ENCODE measurements around the gene FNTB. TPM values are rescaled to one million over a fixed set of nuclear protein-coding genes. Genes with fewer than 3 reads are reported as not detected.

FNTB gene
- total RNA-seq, 1 donor = 12.7 TPM

- peaks cover 13% of the 10 kb centered on the region for H3K4me1 ChIP-seq (ENCODE audit: insufficient read depth, low read length)
- no peaks in the 10 kb centered on the region for H3K9me3 ChIP-seq (ENCODE audit: low read depth, low read length)
- H3K79me2 ChIP-seq (ENCODE audit: insufficient read depth, low read length) = peaks cover 22% of the 10 kb centered on the region
- no peak overlapping the region for H3K27ac ChIP-seq (ENCODE audit: low read depth, low read length)
- no peak overlapping the region for H2AFZ ChIP-seq (ENCODE audit: low read length)
- H3K36me3 ChIP-seq (ENCODE audit: insufficient read depth, low read length) = peaks cover 2% of the 10 kb centered on the region
- no peak for DNase-seq (ENCODE audit: insufficient read length, low spot score, missing footprints)
- TF ChIP-seq CTCF (IDR thresholded peaks at IDR 0.05; ENCODE audit: extremely low read depth, low read depth, low read length) = no peak
- no peak overlapping the region for H3K4me3 ChIP-seq (ENCODE audit: insufficient read depth, low read length)
- no peak overlapping the region for H3K4me2 ChIP-seq (ENCODE audit: insufficient read depth, low read length)
- H3K27me3 ChIP-seq (ENCODE audit: insufficient read depth, low read length) = no peaks in the 10 kb centered on the region
- H4K20me1 ChIP-seq (ENCODE audit: insufficient read depth, low read length) = no peaks in the 10 kb centered on the region
Observed at GRCh38 chr14:65104791-65105190, 118.1 kb downstream of the FNTB start.

- Histone ChIP-seq H3K79me2 (ENCODE audit: insufficient read depth, low read length) (peaks cover 9% of the 10 kb centered on the region), H3K36me3 (ENCODE audit: insufficient read depth, low read length) (no peaks in the 10 kb centered on the region), H2AFZ (ENCODE audit: low read length) (no peak overlapping the region), H3K27ac (ENCODE audit: low read depth, low read length) (no peak overlapping the region), H3K4me1 (ENCODE audit: insufficient read depth, low read length) (peaks cover 6% of the 10 kb centered on the region), H3K4me2 (ENCODE audit: insufficient read depth, low read length) (no peak overlapping the region), H3K27me3 (ENCODE audit: insufficient read depth, low read length) (no peaks in the 10 kb centered on the region), H3K9me3 (ENCODE audit: low read depth, low read length) (no peaks in the 10 kb centered on the region), H4K20me1 (ENCODE audit: insufficient read depth, low read length) (no peaks in the 10 kb centered on the region), H3K4me3 (ENCODE audit: insufficient read depth, low read length) (no peak overlapping the region)
- TF ChIP-seq CTCF (IDR thresholded peaks at IDR 0.05; ENCODE audit: extremely low read depth, low read depth, low read length) = no peak
- no peak for DNase-seq (ENCODE audit: insufficient read length, low spot score, missing footprints)
Observed at GRCh38 chr14:65106316-65106715, 119.6 kb downstream of the FNTB start.

- H4K20me1 ChIP-seq (ENCODE audit: insufficient read depth, low read length) = no peaks in the 10 kb centered on the region
- H3K4me2 ChIP-seq (ENCODE audit: insufficient read depth, low read length) = no peak overlapping the region
- H3K27ac ChIP-seq (ENCODE audit: low read depth, low read length) = no peak overlapping the region
- no peak for DNase-seq (ENCODE audit: insufficient read length, low spot score, missing footprints)
- no peak for TF ChIP-seq CTCF (IDR thresholded peaks at IDR 0.05; ENCODE audit: extremely low read depth, low read depth, low read length)
- H3K4me3 ChIP-seq (ENCODE audit: insufficient read depth, low read length) = no peak overlapping the region
- no peak overlapping the region for H2AFZ ChIP-seq (ENCODE audit: low read length)
- peaks cover 6% of the 10 kb centered on the region for H3K79me2 ChIP-seq (ENCODE audit: insufficient read depth, low read length)
- peaks cover 6% of the 10 kb centered on the region for H3K4me1 ChIP-seq (ENCODE audit: insufficient read depth, low read length)
- no peaks in the 10 kb centered on the region for H3K27me3 ChIP-seq (ENCODE audit: insufficient read depth, low read length)
- no peaks in the 10 kb centered on the region for H3K9me3 ChIP-seq (ENCODE audit: low read depth, low read length)
- H3K36me3 ChIP-seq (ENCODE audit: insufficient read depth, low read length) = no peaks in the 10 kb centered on the region
Observed at GRCh38 chr14:65106736-65107135, 120.0 kb downstream of the FNTB start.

GRCh38 chr14:65107200-65107599 lies 120.5 kb downstream of the FNTB start:
- H3K4me3 ChIP-seq (ENCODE audit: insufficient read depth, low read length) = no peak overlapping the region
- no peaks in the 10 kb centered on the region for H3K27me3 ChIP-seq (ENCODE audit: insufficient read depth, low read length)
- H3K9me3 ChIP-seq (ENCODE audit: low read depth, low read length) = no peaks in the 10 kb centered on the region
- H3K4me2 ChIP-seq (ENCODE audit: insufficient read depth, low read length) = no peak overlapping the region
- no peak for TF ChIP-seq CTCF (IDR thresholded peaks at IDR 0.05; ENCODE audit: extremely low read depth, low read depth, low read length)
- no peaks in the 10 kb centered on the region for H3K36me3 ChIP-seq (ENCODE audit: insufficient read depth, low read length)
- peaks cover 2% of the 10 kb centered on the region for H3K79me2 ChIP-seq (ENCODE audit: insufficient read depth, low read length)
- no peak overlapping the region for H2AFZ ChIP-seq (ENCODE audit: low read length)
- H4K20me1 ChIP-seq (ENCODE audit: insufficient read depth, low read length) = no peaks in the 10 kb centered on the region
- no peak overlapping the region for H3K27ac ChIP-seq (ENCODE audit: low read depth, low read length)
- peaks cover 6% of the 10 kb centered on the region for H3K4me1 ChIP-seq (ENCODE audit: insufficient read depth, low read length)
- no peak for DNase-seq (ENCODE audit: insufficient read length, low spot score, missing footprints)
